GM18907 (cell line): ENCODE measurements around the gene IER5.

Experiments used
- ATAC-seq: cut with Tn5 transposase; IDR thresholded peaks from one replicate; pipeline ENCODE4 v1.9.1; 2021; ENCODE audit warnings: mild to moderate bottlenecking, moderate library complexity; ENCODE audit not compliant: unreplicated experiment

IER5 gene

DNA sequence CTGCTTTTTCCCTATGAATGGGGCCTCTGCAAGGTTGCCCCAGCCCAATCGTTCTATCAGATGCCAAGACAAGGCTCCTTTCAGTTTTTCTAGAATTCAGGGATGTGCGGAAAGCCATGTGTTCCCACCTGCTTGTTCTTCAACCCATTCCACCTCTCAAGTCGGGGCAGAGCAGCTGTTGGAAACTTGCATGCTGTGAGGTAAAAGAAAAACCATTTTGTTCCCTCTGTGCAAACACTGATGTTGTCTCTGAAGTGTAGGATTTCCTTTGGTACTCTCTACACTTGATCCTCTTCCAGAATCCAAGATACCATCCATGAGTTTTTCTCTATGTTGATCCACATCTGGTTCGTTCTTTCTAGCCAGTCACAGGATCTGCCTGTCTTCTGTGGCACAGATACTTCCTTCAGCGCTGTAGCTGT, 7.3 kb downstream of the IER5 start:
- ATAC-seq: no peak

DNA sequence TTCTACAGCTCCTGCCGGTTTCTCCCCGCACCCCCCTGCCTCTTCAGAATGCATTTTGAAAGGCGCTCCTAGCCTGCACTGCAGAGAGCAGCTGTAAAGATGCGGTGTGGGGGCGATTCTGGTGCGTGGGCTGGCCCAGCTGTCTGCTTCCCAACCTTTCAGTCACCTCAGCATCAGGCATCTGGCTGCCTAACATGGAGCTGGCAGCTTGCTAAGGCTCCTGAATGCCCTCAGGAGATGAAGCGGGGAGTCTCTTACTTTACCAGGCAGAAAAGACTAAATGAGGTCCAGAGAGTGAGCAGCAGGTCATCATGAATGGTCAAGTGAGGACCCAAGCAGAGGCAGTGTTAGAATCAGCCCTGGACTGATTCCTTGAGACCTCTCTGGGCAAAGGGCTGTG, 8.7 kb downstream of the IER5 start:
- no peak for ATAC-seq

DNA sequence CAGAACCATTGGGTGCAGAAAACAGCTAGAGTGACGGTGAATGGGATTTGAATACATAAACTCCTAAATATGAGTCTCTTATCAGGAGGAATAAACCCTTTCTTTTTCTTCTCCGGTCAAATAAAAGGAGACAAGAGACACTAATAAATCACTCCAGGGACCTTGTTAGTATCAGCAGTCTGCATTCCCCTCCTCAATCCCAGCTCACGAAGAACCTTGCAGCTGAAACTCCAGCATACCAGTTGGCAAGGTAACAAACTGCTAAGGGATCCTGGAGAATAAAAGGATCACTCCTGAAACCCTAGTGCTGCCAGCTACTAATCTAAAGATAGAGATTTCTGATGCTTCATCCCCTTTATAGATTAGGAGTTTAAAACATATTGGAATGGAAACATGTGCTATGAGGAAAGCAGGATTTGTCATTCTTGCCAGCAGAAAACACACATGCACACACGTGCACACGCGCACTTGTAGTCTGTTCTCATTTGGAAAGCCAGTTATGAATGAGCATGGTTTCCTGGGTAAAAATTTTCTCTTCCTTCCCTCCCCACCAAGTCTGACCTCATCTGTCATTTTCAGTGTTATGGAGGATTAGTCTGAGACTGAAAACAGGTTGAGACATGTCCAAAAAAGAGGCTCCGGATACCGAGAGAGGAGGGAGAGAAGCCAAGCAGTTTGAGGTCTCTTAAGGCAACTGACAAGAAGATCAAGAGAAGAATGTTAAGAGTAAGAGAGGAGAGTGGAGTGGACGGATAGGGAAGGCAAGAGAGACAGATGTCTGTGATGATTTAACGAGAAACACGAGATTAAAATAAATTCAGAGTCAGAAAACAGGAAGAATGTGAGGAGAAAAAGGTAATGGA, 10.9 kb downstream of the IER5 start:
- peak; percentile 62 for ATAC-seq

DNA sequence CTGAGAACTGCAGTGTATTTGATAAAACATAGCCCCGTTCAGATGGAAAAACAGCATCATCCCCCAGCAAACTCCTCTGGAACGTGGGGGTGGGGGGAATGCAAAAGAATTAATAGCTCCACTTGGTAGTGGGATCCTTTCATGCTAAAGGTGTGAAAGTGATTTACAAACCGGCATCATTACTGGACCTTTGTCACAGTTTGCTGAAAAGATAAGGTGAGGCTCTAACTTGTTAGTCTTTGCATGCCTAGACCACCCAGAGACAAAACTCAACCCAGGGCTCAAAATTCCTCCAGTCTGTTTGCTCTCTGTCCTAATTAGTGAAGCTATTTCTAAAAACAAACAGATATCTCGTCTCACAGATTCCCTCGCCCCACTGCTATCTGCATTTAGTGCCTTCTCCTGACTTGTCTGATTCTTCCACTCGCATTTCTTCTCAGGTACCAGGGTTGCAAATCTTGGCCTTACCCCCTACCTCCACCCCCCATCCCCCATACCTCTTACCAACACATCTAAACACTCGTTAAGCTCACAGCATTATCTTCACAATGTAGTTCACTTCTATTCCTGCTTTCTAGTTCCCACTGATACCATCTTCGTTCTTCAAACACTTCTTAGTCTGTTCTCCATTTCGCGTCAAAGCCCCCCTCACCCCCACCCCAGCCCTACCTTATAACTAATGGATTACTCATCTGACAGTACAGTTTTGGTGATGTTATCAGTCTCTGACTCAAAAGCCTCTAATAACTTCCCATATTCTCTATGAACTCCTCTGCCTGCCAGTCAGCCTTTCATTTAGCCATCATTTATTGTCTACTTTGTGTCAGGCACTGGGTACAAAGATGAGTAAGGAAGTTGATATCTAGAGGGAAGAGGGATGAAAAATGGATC, 11.8 kb downstream of the IER5 start:
- ATAC-seq: no peak

DNA sequence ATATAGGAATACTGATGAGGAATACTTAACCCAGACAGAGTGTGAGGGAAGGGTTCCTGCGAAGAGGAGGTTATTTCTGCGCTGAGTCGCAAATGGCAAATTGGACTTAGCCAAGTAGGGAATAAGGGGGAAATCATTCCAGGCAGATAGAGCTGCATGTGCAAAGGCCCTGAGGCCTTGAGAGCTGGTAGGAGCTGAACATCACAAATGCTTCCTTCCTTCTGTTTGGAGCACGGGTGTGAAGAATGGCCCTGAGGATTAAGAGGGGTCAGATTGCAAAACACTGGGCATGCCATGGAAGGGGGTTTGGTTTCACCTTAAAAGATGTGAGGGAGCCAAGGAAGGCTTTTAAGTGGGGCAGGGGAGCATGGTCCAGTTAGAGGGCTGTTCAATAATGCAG, 12.4 kb downstream of the IER5 start:
- ATAC-seq: no peak

DNA sequence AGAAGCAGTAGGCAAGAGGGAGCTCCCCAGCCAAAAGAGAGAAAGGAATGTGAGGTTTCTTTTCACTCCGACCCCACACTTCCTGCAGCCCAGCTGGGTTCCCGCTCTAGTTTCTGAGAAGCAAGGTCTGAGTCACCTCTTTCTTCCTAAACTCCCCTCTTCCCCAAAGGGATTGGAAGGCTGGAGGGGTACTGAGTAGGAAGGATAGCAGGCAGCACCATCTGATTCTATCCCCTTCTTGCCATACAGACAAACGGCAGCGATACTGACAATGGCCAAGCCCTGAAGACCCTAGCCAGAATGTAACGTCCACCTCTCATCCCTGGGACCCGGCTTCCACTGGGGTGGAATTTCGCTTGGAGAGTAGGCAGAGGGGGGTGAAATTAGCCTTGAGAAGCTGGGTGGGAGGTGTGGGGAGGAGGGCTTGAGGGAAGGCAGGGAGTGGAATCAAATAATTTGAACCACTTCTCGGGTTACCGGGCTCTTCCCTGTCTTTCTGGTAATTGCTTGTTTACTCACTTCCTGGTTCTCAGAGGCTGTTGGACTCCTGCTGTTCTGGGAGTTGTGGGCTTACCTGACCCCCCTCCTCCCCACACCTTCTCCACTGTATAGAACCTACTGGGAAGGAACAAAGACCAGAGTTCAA, 13.2 kb downstream of the IER5 start:
- ATAC-seq: no peak

DNA sequence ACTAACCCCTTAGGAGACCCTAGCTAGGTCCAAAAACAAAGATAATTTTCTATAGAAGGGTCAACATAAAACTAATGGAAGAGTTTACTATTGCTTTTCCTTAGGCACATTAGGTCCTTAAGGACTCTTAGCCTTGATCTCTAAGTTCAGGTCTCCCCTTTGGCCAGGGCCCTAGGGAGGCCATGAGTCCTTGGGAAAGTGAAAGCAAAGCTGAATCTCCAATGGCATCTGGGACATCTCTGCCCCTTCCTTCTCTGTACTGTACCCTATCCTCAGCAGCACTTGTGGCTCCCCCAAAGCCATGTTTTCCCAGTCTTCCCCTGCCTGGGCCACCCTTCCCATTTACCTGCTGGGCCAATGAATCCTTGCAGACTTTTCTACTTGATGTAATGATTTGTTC, 14.3 kb downstream of the IER5 start:
- ATAC-seq: no peak

DNA sequence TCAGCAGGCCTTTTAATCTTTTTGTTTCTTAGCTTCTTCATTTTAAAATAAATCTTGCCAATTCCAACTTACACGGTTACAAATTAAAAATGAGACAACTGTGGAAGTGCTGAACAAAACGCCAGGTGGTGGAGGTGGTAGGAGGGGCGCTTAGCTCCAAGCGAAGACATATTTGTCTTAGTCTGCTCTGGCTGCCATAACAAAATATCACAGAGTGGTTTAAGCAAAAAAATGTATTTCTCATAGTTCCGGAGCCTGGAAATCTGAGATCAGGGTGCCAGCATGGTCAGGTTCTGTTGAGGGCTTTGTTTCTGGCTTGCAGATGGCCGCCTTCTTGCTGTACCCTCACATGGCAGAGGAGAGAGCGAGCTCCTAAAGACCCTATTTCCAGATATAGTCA, 14.9 kb downstream of the IER5 start:
- no peak for ATAC-seq

DNA sequence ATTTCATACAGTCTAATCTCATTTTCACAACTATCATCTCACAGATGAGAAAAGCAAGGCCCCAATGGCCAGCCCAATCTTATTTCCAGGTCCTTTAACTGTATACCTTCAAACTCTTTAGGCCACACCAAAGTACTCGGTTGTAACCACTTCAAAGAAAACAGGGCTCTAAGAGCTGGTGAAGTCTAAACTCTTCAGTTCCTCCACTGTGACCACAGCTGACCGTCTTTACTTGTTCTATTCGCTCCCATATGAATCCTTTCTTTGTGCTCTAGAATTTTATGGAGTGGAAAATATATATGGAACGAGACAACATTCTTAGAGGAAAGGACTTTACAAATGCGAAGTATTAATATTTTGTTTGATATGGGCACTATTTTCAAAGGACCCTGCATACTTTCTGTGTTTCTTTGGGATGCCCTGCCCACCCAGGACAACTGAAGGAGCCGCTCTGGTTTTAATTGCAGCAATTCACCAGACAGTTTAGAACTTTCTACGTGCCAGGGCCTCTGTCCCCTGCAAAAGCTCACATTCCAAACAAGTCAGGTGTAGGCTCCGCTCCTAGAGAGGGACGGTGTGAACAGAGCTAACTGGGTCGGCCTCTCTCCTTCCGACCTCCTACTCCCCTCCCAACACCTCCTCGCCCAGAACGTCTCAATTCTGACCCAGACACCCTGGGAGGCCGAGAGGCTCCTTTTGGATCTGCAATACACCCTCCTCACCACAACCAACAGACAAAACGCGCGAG, 15.7 kb downstream of the IER5 start:
- ATAC-seq: no peak

DNA sequence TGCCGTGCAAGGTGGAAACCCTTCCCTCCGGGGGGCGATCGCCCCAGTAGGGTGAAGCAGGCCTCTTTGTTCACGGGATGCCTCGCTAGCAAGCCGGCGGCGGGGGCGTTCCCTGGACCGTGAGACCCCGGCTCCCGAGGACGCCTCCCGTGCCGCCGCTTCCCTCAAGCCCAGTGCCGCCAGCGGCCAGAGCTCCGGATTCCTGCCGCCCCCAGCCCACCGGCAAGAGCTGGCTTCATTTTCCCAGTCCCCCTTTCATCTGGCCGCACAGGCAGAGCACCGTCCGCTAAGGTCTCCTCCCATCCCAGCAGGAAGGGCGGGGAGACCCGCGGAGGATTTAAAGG, 16.3 kb downstream of the IER5 start:
- peak; percentile 33 for ATAC-seq

DNA sequence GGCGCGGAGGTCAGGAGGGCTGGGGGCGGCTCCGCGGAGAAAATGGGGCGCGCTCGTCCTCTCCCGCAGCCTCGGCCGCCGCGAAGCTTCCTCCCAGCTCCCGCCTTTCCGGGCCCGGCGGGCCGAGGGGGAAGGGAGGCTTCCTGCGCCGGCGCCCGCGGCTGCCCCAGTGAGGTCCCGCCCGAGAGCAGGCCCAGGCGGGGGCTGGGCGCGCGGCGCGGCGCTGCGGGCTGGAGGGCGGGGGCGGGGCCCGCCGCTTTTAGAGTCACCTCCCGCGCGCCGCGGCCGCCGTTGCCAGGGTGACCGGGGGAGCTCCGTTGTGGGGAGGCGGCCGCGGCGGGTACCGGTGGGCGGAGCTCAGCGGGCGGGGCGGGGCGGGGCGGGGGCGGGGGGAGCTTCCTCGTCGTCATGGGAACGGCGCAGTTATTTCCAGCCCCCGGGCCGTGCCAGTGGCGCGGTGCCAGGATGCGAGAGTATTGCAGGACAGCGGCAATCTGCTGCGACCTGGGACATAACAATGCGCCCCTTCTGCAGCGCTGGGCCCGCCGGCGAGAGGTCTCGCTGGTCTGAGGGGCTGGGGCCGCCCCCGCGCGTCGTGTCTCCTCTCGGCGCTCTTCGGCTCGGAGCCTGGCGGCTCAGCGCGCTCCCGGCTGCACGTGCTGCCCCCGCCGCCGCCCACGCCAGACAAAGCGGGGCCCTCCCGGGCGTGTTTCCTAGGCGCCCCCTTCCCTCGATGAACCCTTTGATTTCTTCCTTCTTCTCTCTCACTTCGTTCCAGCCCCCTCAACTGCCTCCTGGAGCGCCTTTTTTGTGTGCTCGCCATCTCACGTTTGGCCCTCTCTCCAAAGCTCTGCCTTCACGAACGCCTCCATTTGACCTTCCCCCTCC, 16.9 kb downstream of the IER5 start:
- peak; percentile 71 for ATAC-seq

DNA sequence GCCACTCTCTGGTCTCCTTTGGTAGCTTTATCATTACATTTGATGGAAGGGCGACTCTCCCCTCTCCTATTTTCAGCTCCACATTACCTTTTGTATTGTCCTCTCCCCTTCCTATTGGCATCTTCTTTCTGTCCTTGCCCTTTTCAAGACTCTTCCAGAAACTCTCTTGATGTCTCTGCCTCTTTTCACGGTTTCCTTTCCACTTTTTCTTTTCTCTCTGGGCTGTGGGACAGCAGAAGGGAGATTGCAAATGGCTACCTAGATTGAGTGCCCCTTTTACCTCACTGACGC, 17.5 kb downstream of the IER5 start:
- ATAC-seq: no peak

DNA sequence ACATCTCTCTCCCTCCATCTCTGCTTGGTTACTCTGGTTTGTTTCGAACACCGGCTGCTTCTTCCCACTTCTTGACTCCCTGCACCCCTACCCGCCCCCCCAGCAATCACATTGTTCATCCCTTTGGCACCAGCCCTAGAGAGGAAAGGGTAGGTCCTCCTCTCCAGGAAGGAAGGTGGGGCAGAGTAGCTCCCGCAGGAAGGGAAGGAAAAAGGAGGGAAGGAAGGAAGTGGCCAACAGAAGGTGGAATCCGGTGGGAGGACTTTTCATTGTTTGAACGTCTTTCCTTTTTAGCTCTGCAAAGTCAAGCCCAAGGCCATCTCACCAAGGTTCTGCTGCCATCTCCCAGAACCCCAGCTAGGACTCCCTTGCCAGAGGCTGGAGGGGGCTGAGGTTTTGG, 18.0 kb downstream of the IER5 start:
- ATAC-seq: no peak

DNA sequence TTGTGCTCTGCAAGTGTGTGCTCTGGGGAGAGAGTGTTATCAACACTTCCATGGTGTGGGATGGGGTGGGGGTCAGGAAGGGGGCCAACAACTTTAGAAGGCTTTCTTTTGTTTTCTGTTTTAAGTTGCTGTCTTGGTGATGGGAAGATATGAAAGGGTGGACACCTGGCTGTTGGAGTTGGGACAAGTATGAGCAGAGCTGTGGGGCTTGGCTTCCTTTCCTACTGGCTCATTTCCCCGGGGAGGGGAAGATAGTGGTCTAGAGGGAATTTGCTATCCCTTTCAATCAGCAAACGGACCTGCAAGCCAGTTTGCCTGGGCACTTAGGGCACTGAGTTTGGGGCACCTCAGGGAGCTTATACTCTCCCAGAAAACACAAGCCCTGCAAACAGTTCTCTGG, 19.2 kb downstream of the IER5 start:
- no peak for ATAC-seq

DNA sequence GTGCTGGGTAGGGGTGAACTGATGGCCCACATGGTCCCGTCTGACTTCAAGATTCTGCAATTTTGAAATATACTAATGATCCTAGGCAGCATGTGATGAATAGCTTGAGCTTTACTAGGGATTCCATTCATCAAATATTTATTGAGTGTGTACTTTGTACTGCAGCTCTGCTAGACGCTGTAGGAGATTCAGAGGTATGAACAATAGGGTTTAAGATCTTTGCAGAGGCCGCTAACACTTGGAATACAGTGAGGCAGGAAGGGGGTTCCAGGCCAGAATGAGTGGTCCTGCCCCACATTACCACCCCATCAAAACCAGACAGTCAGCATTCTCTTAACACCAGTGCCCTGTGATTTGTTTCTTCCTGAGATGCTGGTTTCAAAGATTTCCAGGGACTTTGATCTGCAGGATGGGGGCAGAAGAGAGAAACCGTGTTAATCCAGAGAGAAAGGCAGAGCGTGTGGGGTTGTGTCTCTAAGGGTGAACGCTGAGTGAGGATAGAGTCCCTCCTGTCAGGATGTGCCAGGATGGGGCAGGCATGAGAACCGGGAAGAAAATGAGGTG, 19.9 kb downstream of the IER5 start:
- no peak for ATAC-seq

DNA sequence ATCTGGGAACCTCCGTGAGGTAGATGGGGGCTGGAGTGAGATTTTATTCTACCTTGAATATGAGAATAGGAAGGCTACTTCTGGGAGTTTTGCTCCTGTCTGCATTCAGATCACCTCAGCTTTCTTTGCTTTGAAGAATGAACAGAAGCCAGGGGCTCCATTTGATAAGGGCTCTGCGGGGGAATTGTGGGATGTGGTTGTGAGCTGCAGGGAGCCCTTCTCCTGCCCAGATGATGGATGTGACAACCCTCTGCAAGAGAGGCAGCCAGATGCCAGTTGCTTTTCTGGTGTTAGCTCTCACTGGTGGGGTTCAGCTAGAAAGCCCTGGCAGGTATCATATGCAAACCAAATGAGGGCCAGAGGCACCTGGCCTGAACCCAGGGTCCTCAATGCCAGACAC, 21.5 kb downstream of the IER5 start:
- no peak for ATAC-seq

DNA sequence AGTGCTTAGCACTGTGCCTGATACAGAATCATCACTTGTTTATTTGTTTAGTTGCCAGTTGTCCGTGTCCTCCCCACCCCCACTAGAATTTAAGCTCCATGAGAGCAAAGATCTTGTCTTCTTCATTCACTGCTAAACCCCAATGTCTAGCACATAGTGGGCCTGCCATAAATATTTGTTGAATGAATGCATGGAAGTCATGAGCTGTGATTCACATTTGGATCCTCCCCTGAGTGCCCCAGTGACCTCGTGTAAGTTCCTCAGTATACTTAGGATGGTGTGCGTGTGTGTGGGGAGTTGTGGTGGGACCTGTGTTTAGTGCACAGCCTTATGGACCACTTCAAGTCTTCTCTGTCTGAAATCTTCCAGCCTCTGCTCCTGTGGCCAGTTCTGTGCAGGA, 23.1 kb downstream of the IER5 start:
- ATAC-seq: no peak

DNA sequence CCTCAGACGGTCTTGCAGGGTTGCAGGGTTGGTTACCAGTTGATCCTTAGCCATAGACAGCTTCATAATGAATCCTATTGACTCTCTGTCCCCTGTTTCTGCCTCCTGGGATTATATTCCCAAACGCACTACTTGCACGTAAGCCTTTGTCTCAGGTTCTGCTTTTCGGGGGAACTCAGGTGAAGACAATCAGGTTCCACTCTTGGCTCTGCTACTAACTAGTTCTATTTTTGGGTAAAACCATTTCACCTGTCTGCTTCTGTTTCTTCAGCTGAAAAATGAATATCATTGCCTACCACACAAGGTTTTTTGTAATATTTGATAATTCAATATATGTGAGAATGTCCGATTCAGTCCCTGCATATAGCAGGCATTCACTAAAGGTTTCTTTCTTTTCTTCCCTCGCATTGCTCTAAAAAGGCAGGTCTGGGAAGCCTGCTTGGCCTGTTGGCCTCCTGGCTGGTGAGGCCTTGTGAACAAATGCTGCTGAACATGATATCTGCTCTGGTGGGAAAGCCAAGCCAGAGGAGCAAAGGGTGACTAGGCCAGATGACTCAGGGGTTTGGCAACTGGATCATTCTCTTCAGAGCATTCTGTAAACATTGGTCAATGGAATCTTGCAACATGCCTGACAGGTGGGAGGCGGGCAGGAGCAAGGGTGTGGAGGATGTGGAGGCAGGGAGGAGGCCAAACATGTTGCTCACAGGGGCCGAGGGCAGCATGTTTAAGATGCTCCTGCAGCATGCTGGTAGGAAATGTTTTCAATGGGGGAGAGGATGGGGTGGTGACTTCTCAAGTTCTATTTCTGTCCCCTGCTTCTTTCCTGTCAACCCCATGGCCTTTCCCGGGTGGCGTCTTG, 23.8 kb downstream of the IER5 start:
- no peak for ATAC-seq

DNA sequence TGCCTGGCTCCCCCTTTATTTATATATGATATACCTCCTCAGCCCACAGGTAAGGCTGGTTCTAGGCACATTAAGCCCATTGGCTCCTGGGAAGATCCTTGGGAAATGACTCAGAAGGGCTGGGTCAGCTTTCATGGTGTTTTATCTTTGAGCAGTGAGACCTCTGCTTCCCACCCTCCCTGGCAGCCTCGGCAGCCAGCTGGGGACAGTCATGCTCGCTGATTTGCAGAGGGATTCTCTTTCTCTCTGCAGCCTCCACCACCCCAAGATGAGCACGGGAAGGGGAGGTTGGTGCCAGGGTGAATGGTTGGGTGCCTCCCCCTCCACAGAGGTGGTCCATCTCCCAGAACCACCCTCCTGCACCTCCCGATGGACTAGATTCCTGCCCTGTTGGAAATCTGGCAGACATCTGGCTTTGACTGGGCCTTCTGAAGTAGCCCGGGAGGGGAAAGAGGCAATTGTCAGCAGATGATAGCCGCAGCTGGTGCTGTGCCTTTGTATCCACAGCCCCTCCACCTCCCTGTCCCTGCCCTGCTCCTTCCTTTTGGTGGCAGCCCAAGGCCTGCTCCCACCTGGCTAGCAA, 24.6 kb downstream of the IER5 start:
- ATAC-seq: no peak
